ENCODE results near the gene KLF4. TPM values are rescaled to one million over a fixed set of nuclear protein-coding genes. Genes with fewer than 3 reads are reported as not detected.
"Not testable (repeated sequence)": the region's sequence is repeated elsewhere in the genome, so short reads cannot be mapped to it uniquely, and the experiment has no call there.

Gene KLF4
- total RNA-seq, 6 donors from 2014 or later: 50.3 to 213 (median 104) TPM

DNA sequence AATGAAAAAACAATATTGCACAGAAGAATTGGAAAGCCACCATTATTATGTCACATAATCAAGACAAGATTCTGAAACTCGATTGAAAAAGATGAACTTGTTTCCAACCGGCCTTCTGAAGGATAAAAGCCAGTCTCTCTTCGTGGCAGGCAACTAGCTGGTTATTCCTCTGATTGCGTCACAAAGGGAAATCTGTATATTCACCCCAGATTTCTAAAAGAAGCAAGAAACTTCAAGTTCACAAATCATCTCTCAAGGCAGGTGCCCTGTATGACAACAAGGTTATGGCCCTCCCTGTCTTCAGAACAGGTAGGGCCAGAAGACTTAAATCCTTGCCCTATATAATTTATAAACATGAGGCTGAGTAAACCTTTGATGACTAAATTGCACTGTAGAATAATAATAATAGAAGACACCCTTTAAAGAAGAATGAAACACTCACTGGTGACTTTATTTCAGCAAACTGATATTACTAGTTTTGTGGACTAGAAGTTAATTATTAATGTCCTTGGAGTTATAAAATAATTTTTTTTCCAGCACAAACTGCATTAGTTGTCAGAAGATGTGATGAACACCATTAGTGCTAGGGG is 2.9 kb upstream of the KLF4 start:
- no peak overlapping the region for H3K4me3 ChIP-seq
- ATAC-seq (ENCODE audit: low FRiP score in 2 of 2) (no peak), DNase-seq (no peak)
- no peaks in the 10 kb centered on the region for H3K9me3 ChIP-seq
- TF ChIP-seq, protein P1, sequence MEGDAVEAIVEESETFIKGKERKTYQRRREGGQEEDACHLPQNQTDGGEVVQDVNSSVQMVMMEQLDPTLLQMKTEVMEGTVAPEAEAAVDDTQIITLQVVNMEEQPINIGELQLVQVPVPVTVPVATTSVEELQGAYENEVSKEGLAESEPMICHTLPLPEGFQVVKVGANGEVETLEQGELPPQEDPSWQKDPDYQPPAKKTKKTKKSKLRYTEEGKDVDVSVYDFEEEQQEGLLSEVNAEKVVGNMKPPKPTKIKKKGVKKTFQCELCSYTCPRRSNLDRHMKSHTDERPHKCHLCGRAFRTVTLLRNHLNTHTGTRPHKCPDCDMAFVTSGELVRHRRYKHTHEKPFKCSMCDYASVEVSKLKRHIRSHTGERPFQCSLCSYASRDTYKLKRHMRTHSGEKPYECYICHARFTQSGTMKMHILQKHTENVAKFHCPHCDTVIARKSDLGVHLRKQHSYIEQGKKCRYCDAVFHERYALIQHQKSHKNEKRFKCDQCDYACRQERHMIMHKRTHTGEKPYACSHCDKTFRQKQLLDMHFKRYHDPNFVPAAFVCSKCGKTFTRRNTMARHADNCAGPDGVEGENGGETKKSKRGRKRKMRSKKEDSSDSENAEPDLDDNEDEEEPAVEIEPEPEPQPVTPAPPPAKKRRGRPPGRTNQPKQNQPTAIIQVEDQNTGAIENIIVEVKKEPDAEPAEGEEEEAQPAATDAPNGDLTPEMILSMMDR (IDR thresholded peaks at IDR 0.05): no peak
- TF ChIP-seq EP300 (IDR thresholded peaks at IDR 0.05) (no peak), POLR2A (IDR thresholded peaks at IDR 0.05) (no peak), POLR2AphosphoS5 (IDR thresholded peaks at IDR 0.05) (no peak)
- H3K27me3 ChIP-seq: peaks cover 0 to 17% (median 7%) of the 10 kb centered on the region in 4 donors
- peaks cover 17 to 39% (median 30%) of the 10 kb centered on the region in 4 donors for H3K4me1 ChIP-seq
- peak overlapping the region in 1 of 4 donors; percentile 96 for H3K27ac ChIP-seq
- H3K36me3 ChIP-seq: peaks cover 0 to 7% (median under 1%) of the 10 kb centered on the region in 4 donors
- 47 to 61% methylated on average over 4 of the region's 4 CpGs for WGBS, 2 donors

DNA sequence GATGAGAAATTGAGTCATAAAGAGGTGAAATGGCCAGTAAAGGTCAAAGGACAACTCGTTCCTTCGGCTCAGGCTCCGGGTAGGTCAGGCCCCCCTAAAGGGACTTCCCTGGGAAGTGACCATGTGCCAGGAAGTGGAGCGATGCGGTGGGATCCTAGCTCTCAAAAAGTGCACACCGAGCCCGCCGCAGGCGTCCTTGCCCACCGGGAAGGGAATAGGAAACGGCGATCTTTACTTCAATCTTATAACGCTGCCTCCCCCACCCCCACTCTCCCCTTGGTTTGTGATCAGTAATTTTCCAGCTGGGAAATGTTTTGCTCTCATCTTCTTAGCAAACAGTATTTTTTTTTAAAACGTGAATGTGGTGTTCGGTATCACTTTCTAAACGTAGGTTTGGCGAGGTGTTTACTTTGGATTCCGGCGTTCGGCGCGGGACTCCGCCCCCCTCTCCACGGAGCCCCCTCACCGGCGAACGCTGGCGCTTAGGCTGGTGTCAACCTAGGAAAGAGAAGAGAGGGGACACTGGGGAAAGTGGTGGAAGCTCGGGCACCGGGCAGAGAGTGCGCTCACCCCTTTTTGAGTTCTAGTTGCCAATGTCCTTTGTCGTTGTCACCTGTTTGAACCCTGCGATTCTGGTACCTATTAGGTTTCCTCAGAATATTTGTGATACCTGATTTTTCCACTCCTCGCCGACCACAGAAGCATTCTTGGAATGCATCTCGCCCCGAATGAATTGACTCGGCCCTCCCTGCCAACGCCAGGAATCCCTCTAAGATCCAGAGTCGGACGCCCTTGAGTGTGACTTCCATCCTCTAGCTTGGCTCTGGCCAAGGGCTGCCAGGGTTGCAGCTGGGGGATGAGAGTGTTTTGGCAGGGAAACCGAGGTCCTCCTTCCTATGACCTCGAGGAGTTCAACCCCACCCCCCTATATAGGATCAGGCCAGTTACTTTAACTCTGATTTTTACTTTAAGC is 1.8 kb upstream of the KLF4 start:
- Histone ChIP-seq H3K9me3 (no peaks in the 10 kb centered on the region), H3K4me1 (peaks cover 22 to 41% (median 35%) of the 10 kb centered on the region in 4 donors), H3K27ac (peak overlapping the region; percentile 94 to 97 (median 96)), H3K4me3 (peak overlapping the region in 3 of 4 donors; percentile 64 to 87 (median 65)), H3K27me3 (peaks cover 0 to 22% (median 7%) of the 10 kb centered on the region in 4 donors), H3K36me3 (peaks cover 0 to 18% (median 5%) of the 10 kb centered on the region in 4 donors)
- WGBS, 2 donors: 20 to 23% methylated on average over 43 of the region's 43 CpGs
- no peak for ATAC-seq (ENCODE audit: low FRiP score in 2 of 2)
- DNase-seq: peak; percentile 48 to 83
- peak; percentile 51 to 58 for TF ChIP-seq POLR2AphosphoS5 (IDR thresholded peaks at IDR 0.05)
- peak in 2 of 4 donors; percentile 55 to 67 for TF ChIP-seq EP300 (IDR thresholded peaks at IDR 0.05)
- no peak for TF ChIP-seq POLR2A (IDR thresholded peaks at IDR 0.05)
- TF ChIP-seq, protein P1 (IDR thresholded peaks at IDR 0.05): no peak

DNA sequence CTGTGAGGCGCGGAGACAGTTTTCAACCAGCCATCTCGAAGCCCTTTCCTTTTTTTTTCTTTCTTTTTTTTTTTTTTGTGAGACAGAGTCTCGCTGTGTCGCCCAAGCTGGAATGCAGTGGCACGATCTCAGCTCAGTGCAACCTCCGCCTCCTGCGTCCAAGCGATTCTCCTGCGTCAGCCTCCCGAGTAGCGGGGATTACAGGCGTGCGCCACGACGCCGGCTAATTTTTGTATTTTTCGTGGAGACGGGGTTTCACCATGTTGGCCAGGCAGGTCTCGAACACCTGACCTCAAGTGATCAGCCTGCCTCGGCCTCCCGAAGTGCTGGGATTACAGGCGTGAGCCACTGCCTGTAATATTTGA is 1.0 kb upstream of the KLF4 start:
- Histone ChIP-seq H3K27ac (peak overlapping the region; percentile 94 to 97 (median 96)), H3K4me1 (peaks cover 22 to 41% (median 35%) of the 10 kb centered on the region in 4 donors), H3K4me3 (peak overlapping the region in 3 of 4 donors; percentile 64 to 87 (median 65)), H3K27me3 (peaks cover 0 to 22% (median 7%) of the 10 kb centered on the region in 4 donors), H3K36me3 (peaks cover 0 to 26% (median 6%) of the 10 kb centered on the region in 4 donors)
- DNase-seq (peak in 1 of 2 donors; percentile 30), ATAC-seq (ENCODE audit: low FRiP score in 2 of 2) (peak in 1 of 2 donors; percentile 2)
- 33 to 39% methylated on average over 22 to 23 of the region's 23 CpGs for WGBS, 2 donors
- H3K9me3 ChIP-seq: not testable (repeated sequence)

DNA sequence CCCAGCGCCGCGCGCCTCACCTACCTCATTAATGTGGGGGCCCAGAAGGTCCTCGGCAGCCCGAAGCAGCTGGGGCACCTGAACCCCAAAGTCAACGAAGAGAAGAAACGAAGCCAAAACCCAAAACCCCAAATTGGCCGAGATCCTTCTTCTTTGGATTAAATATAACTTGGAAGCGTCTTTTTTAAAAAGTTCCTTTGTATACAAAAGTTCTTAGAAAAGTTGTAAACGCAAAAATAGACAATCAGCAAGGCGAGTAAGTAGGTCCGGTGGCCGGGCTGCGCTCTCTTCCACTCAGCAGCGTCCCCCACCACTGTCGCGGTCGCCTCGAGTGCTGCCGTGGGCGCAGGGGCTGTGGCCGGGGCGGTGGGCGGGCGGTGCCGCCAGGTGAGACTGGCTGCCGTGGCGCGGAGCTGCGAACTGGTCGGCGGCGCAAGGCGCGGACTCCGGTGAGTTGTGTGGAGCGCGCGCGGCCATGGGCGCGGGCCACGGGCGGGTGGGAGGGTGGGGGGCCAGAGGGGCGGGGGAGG is 360 bp downstream of the KLF4 start:
- H3K4me1 ChIP-seq: peaks cover 23 to 41% (median 35%) of the 10 kb centered on the region in 4 donors
- peak overlapping the region; percentile 64 to 87 (median 66) for H3K4me3 ChIP-seq
- ATAC-seq (ENCODE audit: low FRiP score in 2 of 2) (no peak), DNase-seq (no peak)
- no peaks in the 10 kb centered on the region for H3K9me3 ChIP-seq
- peaks cover 0 to 22% (median 7%) of the 10 kb centered on the region in 4 donors for H3K27me3 ChIP-seq
- no peak for TF ChIP-seq EP300 (IDR thresholded peaks at IDR 0.05)
- H3K36me3 ChIP-seq: peaks cover 0 to 40% (median 11%) of the 10 kb centered on the region in 4 donors
- peak overlapping the region; percentile 93 to 97 (median 95) for H3K27ac ChIP-seq
- 1 to 2% methylated on average over 17 to 25 of the region's 46 CpGs for WGBS, 2 donors

DNA sequence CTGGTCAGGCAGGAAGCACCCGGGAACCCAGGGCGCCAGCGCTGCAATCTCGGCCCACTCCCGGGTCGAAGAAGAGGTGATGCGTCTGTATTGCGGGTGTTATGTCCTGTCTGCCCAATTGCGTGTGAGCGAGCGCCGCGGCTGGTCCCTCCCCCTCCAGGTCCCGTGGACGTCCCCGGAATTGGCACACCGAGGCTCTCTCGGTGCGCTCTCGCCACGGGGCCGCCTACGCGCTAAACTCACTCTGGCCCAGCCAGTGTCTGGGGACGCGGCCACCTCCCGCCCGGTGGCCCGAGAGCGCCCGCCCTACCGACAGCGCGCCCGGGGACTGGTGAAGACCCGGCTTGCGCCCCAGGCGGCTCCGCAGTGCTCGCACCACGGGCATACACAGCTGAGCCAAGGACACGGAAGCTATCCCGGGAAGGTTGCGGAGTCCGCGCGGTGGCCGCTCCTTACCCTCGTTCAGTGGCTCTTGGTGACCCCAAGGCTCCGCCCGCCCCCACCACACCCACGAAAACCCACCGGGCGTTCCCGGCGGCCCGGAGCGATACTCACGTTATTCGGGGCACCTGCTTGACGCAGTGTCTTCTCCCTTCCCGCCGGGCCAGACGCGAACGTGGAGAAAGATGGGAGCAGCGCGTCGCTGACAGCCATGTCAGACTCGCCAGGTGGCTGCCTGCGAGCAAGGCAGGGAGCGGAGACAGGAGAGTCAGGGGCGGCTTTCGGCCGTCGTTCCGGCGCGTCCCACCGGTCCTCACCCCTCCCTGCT is 1.0 kb downstream of the KLF4 start:
- Histone ChIP-seq H3K27ac (peak overlapping the region; percentile 93 to 97 (median 95)), H3K4me1 (peaks cover 25 to 41% (median 35%) of the 10 kb centered on the region in 4 donors), H3K9me3 (no peaks in the 10 kb centered on the region), H3K36me3 (peaks cover 0 to 45% (median 11%) of the 10 kb centered on the region in 4 donors), H3K4me3 (peak overlapping the region; percentile 64 to 87 (median 66)), H3K27me3 (peaks cover 0 to 22% (median 7%) of the 10 kb centered on the region in 4 donors)
- ATAC-seq (ENCODE audit: low FRiP score in 2 of 2): peak; percentile 49 to 66
- TF ChIP-seq POLR2A (IDR thresholded peaks at IDR 0.05): peak in 3 of 4 donors; percentile 28 to 93 (median 86)
- peak in 2 of 4 donors; percentile 37 to 46 for TF ChIP-seq EP300 (IDR thresholded peaks at IDR 0.05)
- TF ChIP-seq, protein P1 (IDR thresholded peaks at IDR 0.05): peak in 1 of 6 experiments; percentile 2
- peak; percentile 77 to 84 for TF ChIP-seq POLR2AphosphoS5 (IDR thresholded peaks at IDR 0.05)
- WGBS, 2 donors: 1% methylated on average over 10 to 44 of the region's 80 CpGs
- DNase-seq: peak; percentile 77 to 93

All from upper lobe of left lung (tissue), 6 donors.